HG03108 (cell line): Measurements from ENCODE around the gene FH.

Source experiments
- ATAC-seq: cut with Tn5 transposase; IDR thresholded peaks from one replicate; pipeline ENCODE4 v1.9.1; 2021; ENCODE audit warnings: moderate library complexity; ENCODE audit not compliant: unreplicated experiment

Gene FH

GRCh38 chr1:241525026-241525425, 5.5 kb upstream of the FH start:
- ATAC-seq: no peak

- no peak for ATAC-seq
Measured at GRCh38 chr1:241521718-241522117, 2.2 kb upstream of the FH start.

- no peak for ATAC-seq
Measured at GRCh38 chr1:241520080-241520465, 518 bp upstream of the FH start.

GRCh38 chr1:241518476-241519307, 863 bp downstream of the FH start:
- peak; percentile 28 for ATAC-seq

- ATAC-seq: no peak
Measured at GRCh38 chr1:241513378-241513777, 6.2 kb downstream of the FH start.

GRCh38 chr1:241507189-241507863, 12.2 kb downstream of the FH start:
- ATAC-seq: no peak

- no peak for ATAC-seq
Measured at GRCh38 chr1:241503444-241503843, 16.1 kb downstream of the FH start.

GRCh38 chr1:241499910-241500309, 19.6 kb downstream of the FH start:
- ATAC-seq: no peak

GRCh38 chr1:241495741-241496140, 23.8 kb downstream of the FH start:
- no peak for ATAC-seq

- no peak for ATAC-seq
Measured at GRCh38 chr1:241488739-241489138, 30.8 kb downstream of the FH start.

GRCh38 chr1:241485554-241485992, 34.0 kb downstream of the FH start:
- peak; percentile 41 for ATAC-seq

GRCh38 chr1:241485145-241485544, 34.4 kb downstream of the FH start:
- peak; percentile 69 for ATAC-seq

GRCh38 chr1:241482761-241483250, 36.7 kb downstream of the FH start:
- ATAC-seq: no peak

- ATAC-seq: no peak
Measured at GRCh38 chr1:241479294-241479693, 40.3 kb downstream of the FH start.

GRCh38 chr1:241475671-241476070, 43.9 kb downstream of the FH start:
- no peak for ATAC-seq

GRCh38 chr1:241473026-241473425, 46.5 kb downstream of the FH start:
- ATAC-seq: no peak

- no peak for ATAC-seq
Measured at GRCh38 chr1:241470908-241471590, 48.5 kb downstream of the FH start.

- no peak for ATAC-seq
Measured at GRCh38 chr1:241470361-241470760, 49.2 kb downstream of the FH start.

- ATAC-seq: no peak
Measured at GRCh38 chr1:241465673-241466072, 53.9 kb downstream of the FH start.

- ATAC-seq: no peak
Measured at GRCh38 chr1:241464985-241465384, 54.6 kb downstream of the FH start.

- no peak for ATAC-seq
Measured at GRCh38 chr1:241462391-241462790, 57.2 kb downstream of the FH start.
